PC-3 (cell line): ENCODE measurements around the gene UPF3A.

Experiments
- EZH2 ChIP-seq: fragments of 300-600 bp; sonication (generic); IDR thresholded peaks from one replicate; pipeline ENCODE4 v1.6.1; 2017; ENCODE audit warnings: antibody characterized with exemption, mild to moderate bottlenecking, low read length; ENCODE audit not compliant: unreplicated experiment
- EZH2phosphoT487 ChIP-seq: fragments of 300-600 bp; sonication (generic); IDR thresholded peaks from 2 replicates; pipeline ENCODE4 v1.6.1; 2018; ENCODE audit warnings: mild to moderate bottlenecking, antibody characterized with exemption, low read length, borderline replicate concordance
- TF ChIP-seq, protein P1 (sequence below): fragments of 300-600 bp; sonication (generic); conservative IDR thresholded peaks from 2 replicates; pipeline ENCODE4 v1.5.1; 2017; ENCODE audit warnings: antibody characterized with exemption, low read depth, mild to moderate bottlenecking, low read length

DNA sequence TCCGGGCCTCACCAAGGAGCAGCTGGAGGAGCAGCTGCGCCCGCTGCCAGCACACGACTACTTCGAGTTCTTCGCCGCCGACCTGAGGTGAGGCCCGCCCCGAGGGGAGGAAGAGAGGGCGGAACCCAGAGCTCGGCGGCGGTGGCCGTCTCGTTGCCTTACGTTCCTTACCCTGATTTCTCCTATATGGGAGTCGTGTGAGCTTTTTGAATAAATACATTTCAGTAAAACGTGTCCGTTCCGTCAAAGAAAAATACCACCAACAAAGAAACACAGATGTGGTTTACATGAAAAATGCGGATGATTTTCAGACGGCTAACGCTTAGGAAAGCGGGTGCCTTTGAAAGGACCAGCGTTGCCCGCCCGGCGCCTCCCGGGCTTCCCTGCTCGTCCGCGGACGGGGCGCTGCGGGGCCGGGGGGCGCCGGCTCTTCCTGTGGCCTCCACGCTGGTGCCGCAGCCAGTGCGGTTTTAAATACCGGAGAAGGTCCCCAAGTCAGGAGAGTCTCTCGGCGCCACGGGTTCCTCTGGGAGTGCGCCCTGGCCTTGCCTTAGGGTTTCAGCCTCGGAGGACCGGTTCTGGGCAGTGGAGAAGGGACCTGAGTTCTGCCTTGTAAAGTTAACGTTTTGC, 755 bp downstream of the UPF3A start:
- TF ChIP-seq EZH2 (no peak), EZH2phosphoT487 (no peak)
- TF ChIP-seq, protein P1, sequence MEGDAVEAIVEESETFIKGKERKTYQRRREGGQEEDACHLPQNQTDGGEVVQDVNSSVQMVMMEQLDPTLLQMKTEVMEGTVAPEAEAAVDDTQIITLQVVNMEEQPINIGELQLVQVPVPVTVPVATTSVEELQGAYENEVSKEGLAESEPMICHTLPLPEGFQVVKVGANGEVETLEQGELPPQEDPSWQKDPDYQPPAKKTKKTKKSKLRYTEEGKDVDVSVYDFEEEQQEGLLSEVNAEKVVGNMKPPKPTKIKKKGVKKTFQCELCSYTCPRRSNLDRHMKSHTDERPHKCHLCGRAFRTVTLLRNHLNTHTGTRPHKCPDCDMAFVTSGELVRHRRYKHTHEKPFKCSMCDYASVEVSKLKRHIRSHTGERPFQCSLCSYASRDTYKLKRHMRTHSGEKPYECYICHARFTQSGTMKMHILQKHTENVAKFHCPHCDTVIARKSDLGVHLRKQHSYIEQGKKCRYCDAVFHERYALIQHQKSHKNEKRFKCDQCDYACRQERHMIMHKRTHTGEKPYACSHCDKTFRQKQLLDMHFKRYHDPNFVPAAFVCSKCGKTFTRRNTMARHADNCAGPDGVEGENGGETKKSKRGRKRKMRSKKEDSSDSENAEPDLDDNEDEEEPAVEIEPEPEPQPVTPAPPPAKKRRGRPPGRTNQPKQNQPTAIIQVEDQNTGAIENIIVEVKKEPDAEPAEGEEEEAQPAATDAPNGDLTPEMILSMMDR: no peak
